HepG2 (cell line): ENCODE measurements around the gene SGPP1. TPM values are rescaled to one million over a fixed set of nuclear protein-coding genes. Genes with fewer than 3 reads are reported as not detected.

Experiments used
- ATAC-seq: fragments of 200-7000 bp; cut with Tn5 transposase; 3 replicates; pipeline ENCODE4 v1.9.1; 2020; ENCODE audit warnings: mild to moderate bottlenecking, moderate library complexity
- BruUV-seq: library from RNA; stranded (reverse); fragments of 400-500 nt; replicated peaks from 2 replicates; lab custom pipeline; 2021; lab: Mats Ljungman, UMichigan
- CTCF ChIA-PET: fragments of 300-600 bp; formaldehyde crosslinking; extraction: SDS; loops from one replicate; lab custom pipeline; 2021; ENCODE audit warnings: low total read pairs, inconsistent platforms, low intra/inter-chr PET ratio; lab: Yijun Ruan, JAX
- POLR2A ChIA-PET: fragments of 350-600 bp; sonication (Branson Sonifier 250); formaldehyde crosslinking; loops from one replicate; lab custom pipeline; 2020; ENCODE audit warnings: antibody characterized with exemption, inconsistent platforms; lab: Yijun Ruan, JAX
- DNase-seq: peaks from one replicate; pipeline ENCODE4 v3.0.0-alpha.2; 2015; ENCODE audit warnings: low spot score
- FAIRE-seq: peaks from 3 replicates; lab custom pipeline; 2011; peaks lifted over from hg19 to GRCh38; lab: Jason Lieb, UNC
- H2AFZ ChIP-seq: one replicate; pipeline ENCODE4 v1.6.1; 2011; ENCODE audit warnings: low read length, inconsistent platforms
- H3K27ac ChIP-seq: fragments of 300-600 bp; 3 replicates; pipeline ENCODE4 v1.8.0; 2011; ENCODE audit warnings: mixed run types, mild to moderate bottlenecking, mixed read lengths, low read length, inconsistent platforms; ENCODE audit not compliant: insufficient read depth; ENCODE audit errors: extremely low read length
- H3K27me3 ChIP-seq, 2 experiments: fragments of 200-600 bp in 1 of 2; 2 replicates in 1 of 2; 3 replicates in 1 of 2; pipeline versions ENCODE4 v1.6.0 to v1.8.0; 2011; ENCODE audit warnings: low read length in 2 of 2, mild to moderate bottlenecking in 2 of 2, moderate library complexity in 2 of 2, inconsistent platforms in 1 of 2; ENCODE audit not compliant: insufficient read depth in 2 of 2, control insufficient read depth in 1 of 2
- H3K36me3 ChIP-seq, 2 experiments: fragments of 200-600 bp in 1 of 2; replicated peaks in 1 of 2; 2 replicates in 1 of 2; 3 replicates in 1 of 2; pipeline versions ENCODE4 v1.5.1 to v1.8.0; 2011; ENCODE audit warnings: low read length in 2 of 2, inconsistent platforms in 1 of 2; ENCODE audit not compliant: insufficient read depth in 2 of 2, control insufficient read depth in 1 of 2
- H3K4me1 ChIP-seq: 2 replicates; pipeline ENCODE4 v1.5.1; 2012; ENCODE audit warnings: low read length, inconsistent platforms; ENCODE audit not compliant: insufficient read depth
- H3K4me2 ChIP-seq: 2 replicates; pipeline ENCODE4 v1.6.0; 2011; ENCODE audit warnings: low read depth, low read length, inconsistent platforms
- H3K4me3 ChIP-seq, 3 experiments: fragments of 200-600 bp in 1 of 3; sonication (generic), shearing (Covaris generic) in 1 of 3; replicated peaks in 1 of 3; 2 replicates each; pipeline ENCODE4 v1.5.1; 2011 to 2016; ENCODE audit warnings: low read length in 3 of 3, inconsistent platforms in 2 of 3, low read depth in 2 of 3, mild to moderate bottlenecking in 2 of 3, control low read depth in 1 of 3, mixed read lengths in 1 of 3; ENCODE audit not compliant: insufficient read depth in 1 of 3
- H3K79me2 ChIP-seq: one replicate; pipeline ENCODE4 v1.6.1; 2011; ENCODE audit warnings: low read length, inconsistent platforms; ENCODE audit not compliant: insufficient read depth
- H3K9ac ChIP-seq: 2 replicates; pipeline ENCODE4 v1.6.0; 2011; ENCODE audit warnings: mild to moderate bottlenecking, low read depth, low read length, inconsistent platforms; ENCODE audit not compliant: insufficient read depth
- H3K9me3 ChIP-seq: 2 replicates; pipeline ENCODE4 v1.5.1; 2012; ENCODE audit warnings: mild to moderate bottlenecking, low read length
- H4K20me1 ChIP-seq: 2 replicates; pipeline ENCODE4 v1.6.0; 2011; ENCODE audit warnings: inconsistent platforms, mild to moderate bottlenecking, low read length, moderate library complexity; ENCODE audit not compliant: insufficient read depth
- CEBPG ChIP-seq: IDR thresholded peaks from 2 replicates; pipeline ENCODE4 v1.6.1; 2016
- MYPOP ChIP-seq: sonication (generic); formaldehyde crosslinking; IDR thresholded peaks from 2 replicates; pipeline ENCODE4 v1.8.1; 2023; ENCODE audit warnings: mild to moderate bottlenecking, moderate library complexity, missing genetic modification reagents
- POGZ ChIP-seq: sonication (generic); formaldehyde crosslinking; IDR thresholded peaks from 2 replicates; pipeline ENCODE4 v1.4.0; 2020; ENCODE audit warnings: mild to moderate bottlenecking, missing genetic modification reagents
- RNF2 ChIP-seq: fragments of 450-650 bp; conservative IDR thresholded peaks from 2 replicates; pipeline ENCODE4 v1.6.1; 2016; ENCODE audit warnings: low read depth
- SOX13 ChIP-seq, 3 experiments: fragments of 450-650 bp in 1 of 3; sonication (generic) in 1 of 3; formaldehyde crosslinking in 1 of 3; IDR thresholded peaks in 2 of 3; conservative IDR thresholded peaks in 1 of 3; 2 replicates each; pipeline versions ENCODE4 v1.5.0 to v1.6.1; 2016 to 2020; ENCODE audit warnings: antibody characterized with exemption in 1 of 3, mild to moderate bottlenecking in 1 of 3, missing compliant biosample characterization in 1 of 3, missing genetic modification reagents in 1 of 3, moderate library complexity in 1 of 3
- TRIM24 ChIP-seq: sonication (generic); formaldehyde crosslinking; IDR thresholded peaks from 2 replicates; pipeline ENCODE4 v1.8.0; 2022; ENCODE audit warnings: mild to moderate bottlenecking, missing genetic modification reagents
- ZC3H13 ChIP-seq: sonication (generic); formaldehyde crosslinking; IDR thresholded peaks from 2 replicates; pipeline ENCODE4 v1.8.1; 2023; ENCODE audit warnings: mild to moderate bottlenecking, missing genetic modification reagents, moderate library complexity
- ZNF704 ChIP-seq: sonication (generic); formaldehyde crosslinking; IDR thresholded peaks from 2 replicates; pipeline ENCODE4 v1.8.1; 2023; ENCODE audit warnings: mild to moderate bottlenecking, inconsistent platforms, moderate library complexity, missing genetic modification reagents, borderline replicate concordance
- ZXDC ChIP-seq: sonication (generic); formaldehyde crosslinking; IDR thresholded peaks from 2 replicates; pipeline ENCODE4 v1.5.0; 2020; ENCODE audit warnings: mild to moderate bottlenecking, missing genetic modification reagents
- WGBS: methylation state at CpG from one replicate; pipeline ENCODE4 v1.1.6; 2017; ENCODE audit warnings: low lambda C conversion rate; 5-methylcytosine and 5-hydroxymethylcytosine counted together
- in situ Hi-C: cut with HindIII; loops from 2 replicates; pipeline ENCODE4 v1.10.0; 2017; ENCODE audit warnings: low pct_unique_long_range_greater_than_20kb; ENCODE audit not compliant: extremely low pct_ligation_motif_present
- intact Hi-C: fragments of 100-400 bp; cut with micrococcal nuclease; formaldehyde crosslinking; loops from one replicate; pipeline ENCODE4 v1.10.0; 2022; ENCODE audit not compliant: unreplicated experiment
- polyA plus RNA-seq, 8 experiments: library from polyadenylated mRNA; depleted of rRNA in 3 of 8; stranded (reverse) in 7 of 8; unstranded in 1 of 8; fragments of >200 nt; fragmentation: Illumina TruSeq in 4 of 8; extraction: Trizol in 4 of 8; gene quantifications; 2 replicates each; pipeline versions ENCODE4 v1.2.1 to v1.2.3, GENCODE V29; 2011 to 2016; ENCODE audit warnings: low read depth in 4 of 8, missing spikeins in 1 of 8, mixed read lengths in 1 of 8; ENCODE audit not compliant: insufficient read depth in 1 of 8
- total RNA-seq, 5 experiments: library from RNA; depleted of rRNA; stranded (reverse); fragments of >200 nt; fragmentation: Illumina TruSeq; extraction: Trizol; gene quantifications; 2 replicates each; pipeline ENCODE4 v1.2.3, GENCODE V29; 2016; ENCODE audit warnings: low read depth in 1 of 5

The SGPP1 gene
- total and polyA plus RNA-seq, 2 of the 13 experiments (the other 11 are each of a cell fraction or from before 2014, with no cell fraction given), result 6.4 to 6.8 TPM

GRCh38 chr14:63766611-63767010 is 38.7 kb upstream of the SGPP1 start:
- ChIA-PET POLR2A (no interaction called here), CTCF (no interaction called here)
- no peak for ATAC-seq
- WGBS, result 24% methylated on average over 3 of the region's 3 CpGs
- Histone ChIP-seq H2AFZ (peak overlapping the region; percentile 62), H3K27me3 (no peaks in the 10 kb centered on the region), H3K9me3 (no peaks in the 10 kb centered on the region), H3K36me3 (no peaks in the 10 kb centered on the region), H3K4me2 (no peak overlapping the region), H3K9ac (no peak overlapping the region), H3K4me1 (peaks cover 45% of the 10 kb centered on the region), H3K4me3 (no peak overlapping the region), H4K20me1 (no peaks in the 10 kb centered on the region), H3K27ac (no peak overlapping the region), H3K79me2 (no peaks in the 10 kb centered on the region)
- BruUV-seq, result no TSS peak
- TF ChIP-seq POGZ (CRISPR knock-in tag), result no peak
- intact Hi-C loops (no loop called here), in situ Hi-C loops (loop anchor here (25.0 kb wide), 1 partner anchor 379 kb away; no protein-coding TSS in a partner anchor)
- no peak for FAIRE-seq
- DNase-seq, result no peak

GRCh38 chr14:63764620-63765139 is 36.8 kb upstream of the SGPP1 start:
- ChIA-PET CTCF (no interaction called here), POLR2A (interaction anchor here (0.9 kb wide), 1 partner anchor 11 kb away, joined by 4 read pairs; no protein-coding TSS in a partner anchor)
- no peaks in the 10 kb centered on the region for H3K79me2 ChIP-seq
- TF ChIP-seq CEBPG (CRISPR knock-in tag) (0 out of 2 replicates have a peak, but pooled peaks have one; percentile 16), RNF2 (no peak), ZC3H13 (no peak), SOX13 (IDR thresholded peaks at IDR 0.05) (no peak), SOX13 (CRISPR knock-in tag; conservative IDR thresholded peaks at IDR 0.05 in 1 of 2, IDR thresholded peaks at IDR 0.05 in 1 of 2) (peak in 1 of 2 experiments; percentile 19; a peak in 1 of 4 replicates), ZNF704 (CRISPR knock-in tag) (no peak), TRIM24 (CRISPR knock-in tag) (no peak), ZXDC (no peak), MYPOP (CRISPR knock-in tag) (no peak)

More at GRCh38 chr14:63764620-63765139, 36.8 kb upstream of the SGPP1 start:
- DNase-seq, result peak; percentile 34
- Histone ChIP-seq H2AFZ (no peak overlapping the region), H3K4me1 (peaks cover 45% of the 10 kb centered on the region), H3K4me2 (no peak overlapping the region), H4K20me1 (no peaks in the 10 kb centered on the region), H3K36me3 (no peaks in the 10 kb centered on the region), H3K27me3 (no peaks in the 10 kb centered on the region), H3K9me3 (no peaks in the 10 kb centered on the region), H3K4me3 (no peak overlapping the region), H3K27ac (no peak overlapping the region), H3K9ac (no peak overlapping the region)
- no peak for FAIRE-seq
- peak; percentile 28 for ATAC-seq
- intact Hi-C loops (loop anchor here (5.0 kb wide), 1 partner anchor 37 kb away; the partner anchor contains the start of gene SGPP1), in situ Hi-C loops (loop anchor here (25.0 kb wide), 1 partner anchor 377 kb away; no protein-coding TSS in a partner anchor)
- no TSS peak for BruUV-seq
- WGBS, result 39% methylated on average over 6 of the region's 6 CpGs
